Central memory CD8-positive, alpha-beta T cell (primary cell): Measurements from ENCODE around the gene NR2E3.
"Not testable (repeated sequence)": the region's sequence is repeated elsewhere in the genome, so short reads cannot be mapped to it uniquely, and the experiment has no call there.

Experiments used
- ATAC-seq: fragments of 150-1000 bp; cut with Tn5 transposase; replicated peaks from 2 replicates; pipeline ENCODE4 v1.10.0; 2022; ENCODE audit warnings: mild to moderate bottlenecking, moderate FRiP score, moderate number of reproducible peaks; ENCODE audit not compliant: poor library complexity, severe bottlenecking; ENCODE audit errors: extremely low read depth
- DNase-seq, 2 donors: peaks; one replicate each; pipeline ENCODE4 v3.0.0; 2021; ENCODE audit warnings: low spot score in 2 of 2
- H3K27ac Mint-ChIP-seq: one replicate; pipeline ENCODE4 v1.8.0; 2022; ENCODE audit warnings: low read depth, mild to moderate bottlenecking, moderate library complexity, mixed read lengths
- H3K27me3 Mint-ChIP-seq: one replicate; pipeline ENCODE4 v1.8.0; 2022; ENCODE audit warnings: mixed read lengths
- H3K36me3 Mint-ChIP-seq: one replicate; pipeline ENCODE4 v1.8.0; 2022; ENCODE audit warnings: mild to moderate bottlenecking, moderate library complexity, mixed read lengths; ENCODE audit not compliant: insufficient read depth
- H3K4me1 Mint-ChIP-seq: one replicate; pipeline ENCODE4 v1.8.0; 2022; ENCODE audit warnings: mixed read lengths
- H3K4me3 Mint-ChIP-seq: one replicate; pipeline ENCODE4 v1.8.0; 2022; ENCODE audit warnings: mild to moderate bottlenecking, moderate library complexity, mixed read lengths
- H3K9me3 Mint-ChIP-seq: one replicate; pipeline ENCODE4 v1.8.0; 2022; ENCODE audit warnings: mixed read lengths

The NR2E3 gene

GRCh38 chr15:71830981-71831380, 20.6 kb downstream of the NR2E3 start:
- H3K27me3 Mint-ChIP-seq, result no peaks in the 10 kb centered on the region
- no peaks in the 10 kb centered on the region for H3K9me3 Mint-ChIP-seq
- H3K4me3 Mint-ChIP-seq, result no peak overlapping the region
- no peak overlapping the region for H3K27ac Mint-ChIP-seq
- DNase-seq (no peak), ATAC-seq (no peak)
- no peaks in the 10 kb centered on the region for H3K4me1 Mint-ChIP-seq
- peaks cover 11% of the 10 kb centered on the region for H3K36me3 Mint-ChIP-seq

GRCh38 chr15:71841563-71841962, 31.2 kb downstream of the NR2E3 start:
- DNase-seq, result no peak
- Mint-ChIP-seq H3K27ac (no peak overlapping the region), H3K36me3 (peaks cover 8% of the 10 kb centered on the region), H3K4me3 (no peak overlapping the region), H3K27me3 (no peaks in the 10 kb centered on the region), H3K9me3 (no peaks in the 10 kb centered on the region), H3K4me1 (no peaks in the 10 kb centered on the region)
- no peak for ATAC-seq

DNA sequence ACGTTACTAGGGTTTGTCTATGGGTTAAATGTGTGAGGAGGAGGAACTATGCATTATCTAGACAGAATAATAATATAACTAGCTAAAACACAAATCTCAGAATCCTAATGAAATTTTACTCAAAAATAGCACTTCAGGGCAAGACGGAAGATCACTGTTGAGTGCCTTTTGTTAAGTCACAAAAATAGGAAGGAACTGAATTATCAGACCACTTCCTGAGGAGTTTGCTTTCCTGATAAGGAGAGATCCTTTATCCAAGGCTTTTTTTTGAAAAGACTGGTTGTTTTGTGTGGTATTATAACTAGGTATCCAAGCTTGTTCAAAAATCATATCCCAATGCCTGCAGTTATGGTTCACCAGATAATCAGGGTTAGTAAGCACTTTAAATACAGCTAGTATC, 34.6 kb downstream of the NR2E3 start:
- Mint-ChIP-seq H3K27me3 (no peaks in the 10 kb centered on the region), H3K9me3 (no peaks in the 10 kb centered on the region), H3K36me3 (peaks cover 24% of the 10 kb centered on the region), H3K4me3 (no peak overlapping the region), H3K4me1 (no peaks in the 10 kb centered on the region), H3K27ac (no peak overlapping the region)
- ATAC-seq (no peak), DNase-seq (no peak)

DNA sequence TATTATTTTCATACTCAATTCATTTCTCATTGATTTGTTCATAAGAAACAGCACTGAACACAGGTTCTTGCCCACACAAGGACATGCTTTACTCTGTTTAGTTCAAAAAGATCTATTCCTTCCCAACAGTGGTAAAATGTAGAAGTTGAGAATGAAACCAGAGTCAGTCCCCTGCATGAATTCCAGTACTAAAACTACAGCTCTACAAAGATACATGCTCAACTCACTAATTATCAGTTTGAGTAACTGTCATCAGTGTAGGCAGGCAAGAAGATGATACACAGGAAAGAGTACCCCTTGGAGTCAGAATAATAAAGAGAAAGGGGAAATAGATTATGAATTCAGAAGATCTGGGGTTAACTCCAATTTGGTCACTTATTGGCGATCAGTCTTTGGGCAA, 43.2 kb downstream of the NR2E3 start:
- Mint-ChIP-seq H3K4me1 (no peaks in the 10 kb centered on the region), H3K27ac (no peak overlapping the region), H3K9me3 (no peaks in the 10 kb centered on the region), H3K36me3 (peaks cover 23% of the 10 kb centered on the region), H3K4me3 (no peak overlapping the region), H3K27me3 (no peaks in the 10 kb centered on the region)
- ATAC-seq (no peak), DNase-seq (no peak)

- ATAC-seq, H3K4me1 Mint-ChIP-seq, H3K36me3 Mint-ChIP-seq, H3K9me3 Mint-ChIP-seq, H3K4me3 Mint-ChIP-seq, H3K27ac Mint-ChIP-seq, DNase-seq, H3K27me3 Mint-ChIP-seq: not testable (repeated sequence)
These were observed 47.9 kb downstream of the NR2E3 start for GRCh38 chr15:71858232-71858631.
